MM.1S (cell line): Measurements from ENCODE around the gene FUS.

Experiments used
- EZH2 ChIP-seq: fragments of 300-600 bp; sonication (generic); optimal IDR thresholded peaks from 2 replicates; pipeline ENCODE3; 2017; ENCODE audit warnings: low read depth, mild to moderate bottlenecking, antibody characterized with exemption, low read length, mixed read lengths
- TF ChIP-seq, protein P1 (sequence below): fragments of 300-600 bp; sonication (generic); IDR thresholded peaks from 2 replicates; pipeline ENCODE4 v1.5.1; 2016; ENCODE audit warnings: antibody characterized with exemption, low read length, mixed read lengths

DNA sequence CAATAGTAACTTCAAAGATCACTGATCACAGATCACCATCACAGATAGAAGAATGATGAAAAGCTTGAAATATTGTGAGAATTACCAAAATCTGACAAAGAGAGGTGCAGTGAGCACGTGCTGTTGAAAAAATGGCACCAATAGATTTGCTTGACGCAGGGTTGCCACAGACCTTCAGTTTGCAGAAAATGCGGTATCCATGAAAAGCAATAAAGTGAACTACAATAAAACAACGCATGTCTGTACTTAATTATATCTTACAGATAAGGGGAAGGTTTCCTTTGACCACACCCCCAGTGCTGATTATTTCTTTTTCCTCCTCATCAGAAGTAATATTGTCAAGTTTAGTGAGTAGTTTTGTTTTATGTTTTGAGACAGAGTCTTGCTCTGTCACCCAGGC is 58.1 kb downstream of the FUS start:
- TF ChIP-seq, protein P1, sequence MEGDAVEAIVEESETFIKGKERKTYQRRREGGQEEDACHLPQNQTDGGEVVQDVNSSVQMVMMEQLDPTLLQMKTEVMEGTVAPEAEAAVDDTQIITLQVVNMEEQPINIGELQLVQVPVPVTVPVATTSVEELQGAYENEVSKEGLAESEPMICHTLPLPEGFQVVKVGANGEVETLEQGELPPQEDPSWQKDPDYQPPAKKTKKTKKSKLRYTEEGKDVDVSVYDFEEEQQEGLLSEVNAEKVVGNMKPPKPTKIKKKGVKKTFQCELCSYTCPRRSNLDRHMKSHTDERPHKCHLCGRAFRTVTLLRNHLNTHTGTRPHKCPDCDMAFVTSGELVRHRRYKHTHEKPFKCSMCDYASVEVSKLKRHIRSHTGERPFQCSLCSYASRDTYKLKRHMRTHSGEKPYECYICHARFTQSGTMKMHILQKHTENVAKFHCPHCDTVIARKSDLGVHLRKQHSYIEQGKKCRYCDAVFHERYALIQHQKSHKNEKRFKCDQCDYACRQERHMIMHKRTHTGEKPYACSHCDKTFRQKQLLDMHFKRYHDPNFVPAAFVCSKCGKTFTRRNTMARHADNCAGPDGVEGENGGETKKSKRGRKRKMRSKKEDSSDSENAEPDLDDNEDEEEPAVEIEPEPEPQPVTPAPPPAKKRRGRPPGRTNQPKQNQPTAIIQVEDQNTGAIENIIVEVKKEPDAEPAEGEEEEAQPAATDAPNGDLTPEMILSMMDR: no peak
- no peak for TF ChIP-seq EZH2
